GM13976 (cell line): Measurements from ENCODE around the gene DCP1A.
A peak's percentile ranks its signal among the peaks of the same experiment; 100 is the strongest.
"Not testable (repeated sequence)": the region's sequence is repeated elsewhere in the genome, so short reads cannot be mapped to it uniquely, and the experiment has no call there.

Source experiments
- DNase-seq: peaks from one replicate; pipeline ENCODE4 v3.0.0; 2012; ENCODE audit warnings: low spot score
- in situ Hi-C: fragments of 300-500 bp; cut with MboI; formaldehyde crosslinking; loops from one replicate; pipeline ENCODE4 v1.12.0; 2022; ENCODE audit warnings: low sequenced_read_pairs, mixed read lengths, inconsistent platforms; ENCODE audit not compliant: unreplicated experiment
- TF ChIP-seq, protein P1 (sequence below): IDR thresholded peaks from 2 replicates; pipeline ENCODE4 v1.5.1; 2012; ENCODE audit warnings: borderline replicate concordance, mild to moderate bottlenecking; ENCODE audit not compliant: insufficient read depth; ENCODE audit errors: extremely low read depth, missing control alignments, control extremely low read depth

Gene DCP1A

GRCh38 chr3:53376679-53377078 is 29.3 kb upstream of the DCP1A start:
- in situ Hi-C loops: loop anchor here (10.0 kb wide), 1 partner anchor 338 kb away; no protein-coding TSS in a partner anchor
- TF ChIP-seq, protein P1, sequence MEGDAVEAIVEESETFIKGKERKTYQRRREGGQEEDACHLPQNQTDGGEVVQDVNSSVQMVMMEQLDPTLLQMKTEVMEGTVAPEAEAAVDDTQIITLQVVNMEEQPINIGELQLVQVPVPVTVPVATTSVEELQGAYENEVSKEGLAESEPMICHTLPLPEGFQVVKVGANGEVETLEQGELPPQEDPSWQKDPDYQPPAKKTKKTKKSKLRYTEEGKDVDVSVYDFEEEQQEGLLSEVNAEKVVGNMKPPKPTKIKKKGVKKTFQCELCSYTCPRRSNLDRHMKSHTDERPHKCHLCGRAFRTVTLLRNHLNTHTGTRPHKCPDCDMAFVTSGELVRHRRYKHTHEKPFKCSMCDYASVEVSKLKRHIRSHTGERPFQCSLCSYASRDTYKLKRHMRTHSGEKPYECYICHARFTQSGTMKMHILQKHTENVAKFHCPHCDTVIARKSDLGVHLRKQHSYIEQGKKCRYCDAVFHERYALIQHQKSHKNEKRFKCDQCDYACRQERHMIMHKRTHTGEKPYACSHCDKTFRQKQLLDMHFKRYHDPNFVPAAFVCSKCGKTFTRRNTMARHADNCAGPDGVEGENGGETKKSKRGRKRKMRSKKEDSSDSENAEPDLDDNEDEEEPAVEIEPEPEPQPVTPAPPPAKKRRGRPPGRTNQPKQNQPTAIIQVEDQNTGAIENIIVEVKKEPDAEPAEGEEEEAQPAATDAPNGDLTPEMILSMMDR: no peak
- DNase-seq: no peak

GRCh38 chr3:53375019-53375418 is 27.7 kb upstream of the DCP1A start:
- TF ChIP-seq, protein P1: peak; percentile 78
- in situ Hi-C loops: loop anchor here (10.0 kb wide), 1 partner anchor 340 kb away; no protein-coding TSS in a partner anchor
- peak; percentile 77 for DNase-seq

DNA sequence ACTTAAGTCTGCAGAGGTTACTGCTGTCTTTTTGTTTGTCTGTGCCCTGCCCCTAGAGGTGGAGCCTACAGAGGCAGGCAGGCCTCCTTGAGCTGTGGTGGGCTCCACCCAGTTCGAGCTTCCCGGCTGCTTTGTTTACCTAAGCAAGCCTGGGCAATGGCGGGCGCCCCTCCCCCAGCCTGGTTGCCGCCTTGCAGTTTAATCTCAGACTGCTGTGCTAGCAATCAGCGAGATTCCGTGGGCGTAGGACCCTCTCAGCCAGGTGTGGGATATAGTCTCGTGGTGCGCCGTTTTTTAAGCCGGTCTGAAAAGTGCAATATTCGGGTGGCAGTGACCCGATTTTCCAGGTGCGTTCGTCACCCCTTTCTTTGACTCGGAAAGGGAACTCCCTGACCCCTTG is 23.4 kb upstream of the DCP1A start:
- in situ Hi-C loops: loop anchor here (10.0 kb wide), 1 partner anchor 344 kb away; no protein-coding TSS in a partner anchor
- not testable (repeated sequence) for DNase-seq

DNA sequence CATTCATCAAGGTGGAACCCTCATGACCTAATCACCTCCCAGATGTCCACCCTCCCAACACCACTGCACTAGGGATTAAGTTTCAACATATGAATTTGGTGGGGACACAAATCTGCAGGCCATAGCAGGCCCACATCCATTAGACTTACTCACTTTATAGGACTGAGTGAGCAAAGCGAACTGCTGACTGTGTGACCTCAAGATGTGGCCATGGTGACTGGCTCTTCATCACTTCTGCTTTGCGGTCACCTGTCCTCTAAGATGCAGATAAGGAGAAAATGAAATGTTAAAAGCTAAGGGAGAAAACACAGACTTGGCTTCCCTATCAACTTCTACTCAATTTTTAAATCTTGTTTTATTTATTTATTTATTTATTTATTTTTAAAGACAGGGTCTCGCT is 14.5 kb upstream of the DCP1A start:
- DNase-seq: no peak
- in situ Hi-C loops: no loop called here
- TF ChIP-seq, protein P1: no peak

- DNase-seq: no peak
- TF ChIP-seq, protein P1: no peak
- in situ Hi-C loops: no loop called here
These were observed 10.1 kb upstream of the DCP1A start for GRCh38 chr3:53357458-53357857.

DNA sequence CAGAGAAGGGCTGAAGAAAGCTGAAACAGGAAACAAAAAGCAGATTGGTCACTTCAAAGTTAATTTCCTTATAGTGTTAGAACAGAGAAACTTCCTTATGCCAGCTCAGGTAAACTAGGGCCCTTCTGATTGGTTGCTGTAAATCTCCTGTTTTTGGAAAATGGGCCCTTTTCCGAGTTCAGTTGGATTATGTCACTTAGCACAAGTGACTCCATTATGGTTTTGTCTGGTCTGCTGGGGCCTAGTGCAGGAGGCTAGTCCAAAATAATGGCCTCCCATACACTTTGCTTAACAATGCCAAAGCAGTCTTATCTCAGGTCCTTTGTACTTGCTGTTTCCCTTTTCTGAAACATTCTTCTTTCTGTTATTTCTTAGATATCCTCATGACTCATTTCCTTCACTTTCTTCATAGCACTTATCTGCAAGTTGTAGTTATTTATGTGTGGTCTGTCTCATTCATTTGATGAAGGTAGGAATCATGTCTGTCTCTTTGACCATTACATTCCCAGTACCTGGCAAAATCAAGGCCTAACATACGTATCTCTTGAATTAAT is 7.7 kb upstream of the DCP1A start:
- in situ Hi-C loops: no loop called here
- no peak for DNase-seq
- TF ChIP-seq, protein P1: no peak

- in situ Hi-C loops: no loop called here
- no peak for DNase-seq
- TF ChIP-seq, protein P1: no peak
These were observed 5.9 kb upstream of the DCP1A start for GRCh38 chr3:53353202-53353601.
